HFFc6 (cell line): ENCODE measurements around the gene HIGD1C. TPM values are rescaled to one million over a fixed set of nuclear protein-coding genes. Genes with fewer than 3 reads are reported as not detected.

Experiments used
- DNase-seq: peaks from one replicate; pipeline ENCODE4 v3.0.0-alpha.2; 2018
- H3K27ac Mint-ChIP-seq: 2 replicates; pipeline ENCODE4 v1.8.0; 2020; ENCODE audit warnings: mild to moderate bottlenecking, mixed read lengths
- H3K27me3 Mint-ChIP-seq: 2 replicates; pipeline ENCODE4 v1.8.0; 2021; ENCODE audit warnings: mild to moderate bottlenecking, moderate library complexity, mixed read lengths; ENCODE audit not compliant: insufficient read depth
- H3K36me3 Mint-ChIP-seq: 2 replicates; pipeline ENCODE4 v1.8.0; 2021; ENCODE audit warnings: low read depth, mixed read lengths
- H3K4me1 Mint-ChIP-seq: 2 replicates; pipeline ENCODE4 v1.8.0; 2020; ENCODE audit warnings: low read depth, mixed read lengths
- H3K4me3 Mint-ChIP-seq: 2 replicates; pipeline ENCODE4 v1.8.0; 2020; ENCODE audit warnings: mild to moderate bottlenecking, moderate library complexity, mixed read lengths
- H3K9me3 Mint-ChIP-seq: 2 replicates; pipeline ENCODE4 v1.8.0; 2020; ENCODE audit warnings: mild to moderate bottlenecking, mixed read lengths
- total RNA-seq, 6 experiments: library from RNA; stranded (reverse); fragmentation: NEBNext Ultra II Directional; extraction: Animal tissue kit (Norgen Biotek cat#: 25700); gene quantifications; 2 replicates in 1 of 6; 3 replicates in 5 of 6; pipeline ENCODE4 v1.2.3, GENCODE V29; 2021
- TF ChIP-seq, protein P1 (sequence below): fragments of 200-600 bp; sonication (generic); IDR thresholded peaks from 2 replicates; pipeline ENCODE4 v1.5.0; 2021; ENCODE audit warnings: antibody characterized with exemption, mild to moderate bottlenecking

The HIGD1C gene
- total RNA-seq, 6 experiments from 2014 or later, result not detected

- Mint-ChIP-seq H3K27me3 (no peaks in the 10 kb centered on the region), H3K36me3 (no peaks in the 10 kb centered on the region), H3K4me1 (peaks cover 15% of the 10 kb centered on the region), H3K9me3 (no peaks in the 10 kb centered on the region), H3K4me3 (no peak overlapping the region), H3K27ac (no peak overlapping the region)
- no peak for DNase-seq
- TF ChIP-seq, protein P1, sequence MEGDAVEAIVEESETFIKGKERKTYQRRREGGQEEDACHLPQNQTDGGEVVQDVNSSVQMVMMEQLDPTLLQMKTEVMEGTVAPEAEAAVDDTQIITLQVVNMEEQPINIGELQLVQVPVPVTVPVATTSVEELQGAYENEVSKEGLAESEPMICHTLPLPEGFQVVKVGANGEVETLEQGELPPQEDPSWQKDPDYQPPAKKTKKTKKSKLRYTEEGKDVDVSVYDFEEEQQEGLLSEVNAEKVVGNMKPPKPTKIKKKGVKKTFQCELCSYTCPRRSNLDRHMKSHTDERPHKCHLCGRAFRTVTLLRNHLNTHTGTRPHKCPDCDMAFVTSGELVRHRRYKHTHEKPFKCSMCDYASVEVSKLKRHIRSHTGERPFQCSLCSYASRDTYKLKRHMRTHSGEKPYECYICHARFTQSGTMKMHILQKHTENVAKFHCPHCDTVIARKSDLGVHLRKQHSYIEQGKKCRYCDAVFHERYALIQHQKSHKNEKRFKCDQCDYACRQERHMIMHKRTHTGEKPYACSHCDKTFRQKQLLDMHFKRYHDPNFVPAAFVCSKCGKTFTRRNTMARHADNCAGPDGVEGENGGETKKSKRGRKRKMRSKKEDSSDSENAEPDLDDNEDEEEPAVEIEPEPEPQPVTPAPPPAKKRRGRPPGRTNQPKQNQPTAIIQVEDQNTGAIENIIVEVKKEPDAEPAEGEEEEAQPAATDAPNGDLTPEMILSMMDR, result no peak
These were observed 28.2 kb downstream of the HIGD1C start for GRCh38 chr12:50980545-50980944.

GRCh38 chr12:50981319-50982239, 29.2 kb downstream of the HIGD1C start:
- no peak overlapping the region for H3K27ac Mint-ChIP-seq
- H3K27me3 Mint-ChIP-seq, result no peaks in the 10 kb centered on the region
- peaks cover 24% of the 10 kb centered on the region for H3K4me1 Mint-ChIP-seq
- TF ChIP-seq, protein P1, result no peak
- no peak overlapping the region for H3K4me3 Mint-ChIP-seq
- H3K36me3 Mint-ChIP-seq, result no peaks in the 10 kb centered on the region
- H3K9me3 Mint-ChIP-seq, result no peaks in the 10 kb centered on the region
- no peak for DNase-seq

DNA sequence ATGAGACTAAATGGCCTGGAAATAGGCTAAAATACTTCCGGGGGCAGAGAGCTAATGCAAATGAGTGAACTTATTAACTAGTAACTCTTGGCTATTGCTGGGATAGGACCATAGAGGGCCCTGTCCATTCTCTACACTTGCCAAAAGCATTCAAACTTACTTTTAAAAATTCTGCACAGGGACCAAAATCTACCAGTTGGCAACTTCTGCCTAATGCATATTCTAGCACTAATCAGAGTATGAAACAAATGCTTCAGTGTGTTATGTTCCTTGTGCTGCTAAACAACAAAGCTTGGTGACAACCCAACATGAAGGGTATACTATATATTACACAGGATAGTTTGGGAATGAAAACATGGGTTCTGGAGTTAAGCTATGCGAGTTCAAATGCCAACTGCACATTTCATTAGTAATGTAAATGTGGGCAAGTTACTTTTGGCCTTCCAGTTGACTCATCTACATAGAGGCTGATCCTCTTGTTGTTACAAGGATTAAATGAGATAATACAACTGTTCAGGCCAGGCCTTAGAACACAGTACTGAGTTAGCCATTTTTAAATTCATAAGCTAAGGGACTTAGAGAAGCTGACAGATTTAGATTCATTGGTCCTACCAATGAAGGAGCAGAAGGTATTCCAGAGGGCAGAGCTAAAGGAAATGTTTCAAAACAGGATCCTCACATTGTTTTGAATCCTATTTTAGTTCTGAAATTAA, 32.4 kb downstream of the HIGD1C start:
- H3K4me3 Mint-ChIP-seq, result no peak overlapping the region; the same call in 1 of the 2 replicates
- TF ChIP-seq, protein P1, result no peak
- peak overlapping the region; percentile 92 for H3K27ac Mint-ChIP-seq
- H3K27me3 Mint-ChIP-seq, result peaks cover 3% of the 10 kb centered on the region; the same call in 1 of the 2 replicates
- H3K4me1 Mint-ChIP-seq, result peaks cover 46% of the 10 kb centered on the region
- H3K36me3 Mint-ChIP-seq, result 0 out of 2 replicates have a peak, but pooled peaks cover 4% of the 10 kb centered on the region
- H3K9me3 Mint-ChIP-seq, result no peaks in the 10 kb centered on the region
- peak; percentile 44 for DNase-seq

DNA sequence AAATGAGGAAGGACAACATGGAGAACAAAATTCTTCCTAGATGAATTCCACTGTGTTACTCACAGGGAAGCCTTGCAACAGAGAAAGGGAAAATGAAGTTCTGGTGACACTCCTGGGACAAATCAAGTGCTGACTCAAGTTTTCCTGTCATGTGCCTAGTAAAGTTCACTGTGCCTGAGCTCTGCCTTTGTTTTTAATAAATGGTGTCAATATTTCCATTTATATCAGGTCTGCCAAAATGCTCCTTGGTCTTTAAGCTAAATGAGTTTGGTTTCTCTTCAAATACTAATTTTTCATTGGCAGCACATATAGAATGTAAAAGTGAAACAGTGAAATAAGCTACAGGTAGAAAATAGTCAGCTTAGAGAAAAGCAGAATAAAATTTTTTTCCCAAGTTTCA, 33.0 kb downstream of the HIGD1C start:
- peaks cover 46% of the 10 kb centered on the region for H3K4me1 Mint-ChIP-seq
- peak; percentile 80 for DNase-seq
- H3K27ac Mint-ChIP-seq, result peak overlapping the region; percentile 92

More for the DNA sequence above, 33.0 kb downstream of the HIGD1C start:
- TF ChIP-seq, protein P1, result no peak
- H3K27me3 Mint-ChIP-seq, result peaks cover 3% of the 10 kb centered on the region; the same call in 1 of the 2 replicates
- peak overlapping the region; percentile 24 for H3K4me3 Mint-ChIP-seq
- no peaks in the 10 kb centered on the region for H3K9me3 Mint-ChIP-seq
- H3K36me3 Mint-ChIP-seq, result peaks cover 5% of the 10 kb centered on the region; the same call in 1 of the 2 replicates
